Spleen (tissue), 7 donors: ENCODE results near the gene PCDHGA8.
A peak's percentile ranks its signal among the peaks of the same experiment; 100 is the strongest.

Source experiments
- CTCF ChIP-seq, 11 experiments: fragments of 200-600 bp in 7 of 11; fragments of 450-650 bp in 4 of 11; sonication (generic) in 4 of 11; IDR thresholded peaks in 8 of 11; conservative IDR thresholded peaks in 3 of 11; 1 replicate in 7 of 11; 2 replicates in 4 of 11; pipeline versions ENCODE4 v1.4.0 to v1.8.0; 2016 to 2021; ENCODE audit warnings: antibody characterized with exemption in 11 of 11, inconsistent platforms in 4 of 11, mild to moderate bottlenecking in 1 of 11
- POLR2A ChIP-seq, 3 donors: fragments of 450-650 bp; IDR thresholded peaks; one replicate each; pipeline ENCODE4 v1.5.1; 2017; ENCODE audit warnings: antibody characterized with exemption in 3 of 3, mild to moderate bottlenecking in 1 of 3
- POLR2AphosphoS5 ChIP-seq, 3 donors: sonication (generic); formaldehyde crosslinking; IDR thresholded peaks; one replicate each; pipeline ENCODE4 v1.5.1; 2017; ENCODE audit warnings: antibody characterized with exemption in 3 of 3
- donor health status: DM: no; HTN: no; CAD: no; lungs with moderate emphysema.
- donor health status: DM: no; HTN: no; CAD: no.
- donor health status: DM: no; HTN: no; CAD: no.

- peak in 4 of 11 experiments; percentile 8 to 19 (median 16) for TF ChIP-seq CTCF (IDR thresholded peaks at IDR 0.05 in 8 of 11, conservative IDR thresholded peaks at IDR 0.05 in 3 of 11)
- no peak for TF ChIP-seq POLR2AphosphoS5 (IDR thresholded peaks at IDR 0.05)
- no peak for TF ChIP-seq POLR2A (IDR thresholded peaks at IDR 0.05)
Observed at GRCh38 chr5:141402553-141403243, 10.3 kb downstream of the PCDHGA8 start, which contains the start of gene PCDHGA9.
